Measurements from ENCODE around the gene ZYX. TPM values are rescaled to one million over a fixed set of nuclear protein-coding genes. Genes with fewer than 3 reads are reported as not detected.

ZYX gene
- total and polyA plus RNA-seq, 2 of the 13 experiments (the other 11 are each of a cell fraction or from before 2014, with no cell fraction given): 9.9 to 13.7 TPM

DNA sequence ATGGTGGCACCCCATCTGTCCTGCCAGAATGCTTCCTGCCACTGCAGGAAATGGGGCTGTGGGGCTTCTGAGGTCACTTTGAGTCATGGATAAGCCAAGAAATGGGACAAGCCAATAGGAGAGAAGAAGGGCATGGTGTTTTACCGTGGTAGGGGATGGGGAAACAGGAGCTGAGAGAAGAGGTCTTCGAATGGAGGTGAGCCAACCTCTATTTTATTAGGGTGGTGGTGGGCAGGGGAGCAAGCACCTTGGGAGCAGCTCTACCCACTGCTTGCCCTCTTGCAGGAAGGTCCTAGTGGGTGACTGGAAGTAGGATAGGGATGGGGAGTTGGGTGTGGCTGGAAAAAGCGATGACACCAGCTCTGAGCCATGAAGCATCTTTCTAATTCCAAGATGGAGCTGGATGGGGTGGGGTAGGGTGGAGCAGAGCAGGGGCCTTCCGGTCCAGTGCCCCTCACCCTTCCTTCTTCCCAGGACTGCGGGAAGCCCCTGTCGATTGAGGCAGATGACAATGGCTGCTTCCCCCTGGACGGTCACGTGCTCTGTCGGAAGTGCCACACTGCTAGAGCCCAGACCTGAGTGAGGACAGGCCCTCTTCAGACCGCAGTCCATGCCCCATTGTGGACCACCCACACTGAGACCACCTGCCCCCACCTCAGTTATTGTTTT, 9.1 kb downstream of the ZYX start (continued):
- TF ChIP-seq, protein P1, sequence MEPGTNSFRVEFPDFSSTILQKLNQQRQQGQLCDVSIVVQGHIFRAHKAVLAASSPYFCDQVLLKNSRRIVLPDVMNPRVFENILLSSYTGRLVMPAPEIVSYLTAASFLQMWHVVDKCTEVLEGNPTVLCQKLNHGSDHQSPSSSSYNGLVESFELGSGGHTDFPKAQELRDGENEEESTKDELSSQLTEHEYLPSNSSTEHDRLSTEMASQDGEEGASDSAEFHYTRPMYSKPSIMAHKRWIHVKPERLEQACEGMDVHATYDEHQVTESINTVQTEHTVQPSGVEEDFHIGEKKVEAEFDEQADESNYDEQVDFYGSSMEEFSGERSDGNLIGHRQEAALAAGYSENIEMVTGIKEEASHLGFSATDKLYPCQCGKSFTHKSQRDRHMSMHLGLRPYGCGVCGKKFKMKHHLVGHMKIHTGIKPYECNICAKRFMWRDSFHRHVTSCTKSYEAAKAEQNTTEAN (CRISPR knock-in tag; conservative IDR thresholded peaks at IDR 0.05): no peak
- TF ChIP-seq CREBL2 (CRISPR knock-in tag; IDR thresholded peaks at IDR 0.05; ENCODE audit: borderline replicate concordance) (no peak), YY1 (IDR thresholded peaks at IDR 0.05; ENCODE audit: insufficient read depth, insufficient replicate concordance, low read depth, low read length) (no peak), ZBTB21 (CRISPR knock-in tag; IDR thresholded peaks at IDR 0.05) (no peak), ZMYM3 (CRISPR knock-in tag; IDR thresholded peaks at IDR 0.05) (no peak)

DNA sequence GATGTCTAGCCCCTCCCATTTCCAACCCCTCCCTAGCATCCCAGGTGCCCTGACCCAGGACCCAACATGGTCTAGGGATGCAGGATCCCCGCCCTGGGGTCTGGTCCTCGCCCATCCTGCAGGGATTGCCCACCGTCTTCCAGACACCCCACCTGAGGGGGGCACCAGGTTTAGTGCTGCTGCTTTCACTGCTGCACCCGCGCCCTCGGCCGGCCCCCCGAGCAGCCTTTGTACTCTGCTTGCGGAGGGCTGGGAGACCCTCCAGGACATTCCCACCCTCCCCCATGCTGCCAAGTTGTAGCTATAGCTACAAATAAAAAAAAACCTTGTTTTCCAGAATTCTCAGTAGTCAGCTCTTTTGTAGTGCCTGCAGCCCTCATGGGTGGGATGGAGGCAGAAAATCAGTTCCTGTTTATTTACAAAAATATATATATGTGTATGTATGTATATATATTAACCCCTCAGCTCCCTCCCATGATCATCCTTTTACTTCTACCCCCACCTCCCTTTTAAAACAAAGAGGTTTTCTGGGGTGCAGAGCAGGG, 9.7 kb downstream of the ZYX start:
- no peak for FAIRE-seq
- peaks cover 11 to 22% of the 10 kb centered on the region in 2 experiments for H3K36me3 ChIP-seq (replicated peaks in 1 of 2; ENCODE audit: control insufficient read depth in 1 of 2, insufficient read depth in 2 of 2, low read length in 2 of 2)
- 0 out of 4 replicates have a peak, but pooled peaks of 1 of the 2 experiments have one; percentile 22 for TF ChIP-seq MAFK (conservative IDR thresholded peaks at IDR 0.05 in 1 of 2, IDR thresholded peaks at IDR 0.05 in 1 of 2; ENCODE audit: low read length in 2 of 2)
- no peak for TF ChIP-seq MYNN (CRISPR knock-in tag; IDR thresholded peaks at IDR 0.05; ENCODE audit: low read depth)
- TF ChIP-seq CERS6 (CRISPR knock-in tag; IDR thresholded peaks at IDR 0.05): no peak
- TF ChIP-seq ZNF318 (CRISPR knock-in tag; IDR thresholded peaks at IDR 0.05): no peak
- TF ChIP-seq SP140L (CRISPR knock-in tag; IDR thresholded peaks at IDR 0.05; ENCODE audit: borderline replicate concordance): no peak

More for the DNA sequence above, 9.7 kb downstream of the ZYX start:
- intact Hi-C loops (cut with micrococcal nuclease; ENCODE audit: unreplicated experiment) (no loop called here), in situ Hi-C loops (cut with HindIII; ENCODE audit: extremely low pct_ligation_motif_present, low pct_unique_long_range_greater_than_20kb) (loop anchor here (25.0 kb wide), 1 partner anchor 521 kb away; the partner anchor contains the start of gene TCAF1)
- peaks cover 69% of the 10 kb centered on the region for H3K4me1 ChIP-seq (ENCODE audit: insufficient read depth, low read length)
- H4K20me1 ChIP-seq (ENCODE audit: insufficient read depth, low read length): peaks cover 4% of the 10 kb centered on the region; the same call in 1 of the 2 replicates
- H3K4me2 ChIP-seq (ENCODE audit: low read depth, low read length): no peak overlapping the region
- no peaks in the 10 kb centered on the region for H3K79me2 ChIP-seq (ENCODE audit: insufficient read depth, low read length)
- 90% methylated on average over 5 of the region's 9 CpGs for WGBS (ENCODE audit: low lambda C conversion rate)
- ChIA-PET CTCF (ENCODE audit: low intra/inter-chr PET ratio, low total read pairs) (no interaction called here), POLR2A (interaction anchor here (1.1 kb wide), 1 partner anchor 11 kb away, joined by 3 read pairs; no protein-coding TSS in a partner anchor)
- H3K27ac ChIP-seq (ENCODE audit: extremely low read length, insufficient read depth, low read length): peak overlapping the region; percentile 82
- no peaks in the 10 kb centered on the region for H3K27me3 ChIP-seq (ENCODE audit: control insufficient read depth in 1 of 2, insufficient read depth in 2 of 2, low read length in 2 of 2)
- H3K9ac ChIP-seq (ENCODE audit: insufficient read depth, low read depth, low read length): no peak overlapping the region
- DNase-seq (ENCODE audit: low spot score) (no peak), ATAC-seq (no peak)
- H2AFZ ChIP-seq (ENCODE audit: low read length): no peak overlapping the region
- no peaks in the 10 kb centered on the region for H3K9me3 ChIP-seq (ENCODE audit: low read length)
- no peak overlapping the region for H3K4me3 ChIP-seq (replicated peaks in 1 of 3; ENCODE audit: insufficient read depth in 1 of 3, low read depth in 2 of 3, low read length in 3 of 3)
- no TSS peak for BruUV-seq (replicated peaks)

Data from HepG2 (cell line).